ENCODE results near the gene ABCA1. TPM values are rescaled to one million over a fixed set of nuclear protein-coding genes. Genes with fewer than 3 reads are reported as not detected.
A peak's percentile ranks its signal among the peaks of the same experiment; 100 is the strongest.
"Not testable (repeated sequence)": the region's sequence is repeated elsewhere in the genome, so short reads cannot be mapped to it uniquely, and the experiment has no call there.

The ABCA1 gene
- 10 to 100 TPM in 1 of 3 donors, 1 to 10 TPM in 2; 1.9 to 10.8 (median 4.8) TPM for total RNA-seq
- total RNA-seq (2013), result 8.5 TPM

- Histone ChIP-seq H3K9me3 (ENCODE audit: control insufficient read depth, insufficient read depth, low read length) (no peaks in the 10 kb centered on the region), H3K4me3 (ENCODE audit: low read length) (peak within 1 kb of the TSS; percentile 53), H3K27ac (ENCODE audit: low read length) (no peak within 1 kb of the TSS), H3K27me3 (ENCODE audit: control insufficient read depth, insufficient read depth, low read length) (peaks cover 8% of the 10 kb centered on the region), H3K4me1 (ENCODE audit: control insufficient read depth, insufficient read depth, low read length) (peaks cover 26% of the 10 kb centered on the region), H3K36me3 (ENCODE audit: control insufficient read depth, insufficient read depth, low read length) (no peaks in the 10 kb centered on the region)
- intact Hi-C loops (cut with micrococcal nuclease), result loop anchor here (1.0 to 10.0 kb wide), 4 partner anchors 40 to 487 kb away; partner anchors contain the start of gene SLC44A1
- ATAC-seq, result peak; percentile 58 to 70 (median 61)
- Mint-ChIP-seq H3K4me3 (peak within 1 kb of the TSS; percentile 88), H3K4me1 (peaks cover 25 to 27% of the 10 kb centered on the region in 2 donors), H3K27me3 (ENCODE audit: low read depth in 2 of 2) (peaks cover 22 to 24% of the 10 kb centered on the region in 2 donors), H3K27ac (peak within 1 kb of the TSS in 1 of 2 donors; percentile 76), H3K36me3 (no peaks in the 10 kb centered on the region), H3K9me3 (no peaks in the 10 kb centered on the region)
- no peak for TF ChIP-seq CTCF (IDR thresholded peaks at IDR 0.05)
- 15% methylated on average over 51 of the region's 53 CpGs for WGBS (ENCODE audit: insufficient coverage)
- DNase-seq, result peak; percentile 35 to 84
These were observed at the start of gene ABCA1 for GRCh38 chr9:104927912-104928740. Gene ABCA1 (minus strand): TSS chr9:104928155. CDS start chr9:104903679, 24,476 bp downstream.

GRCh38 chr9:104977580-104977979 is 49.6 kb upstream of the ABCA1 start:
- H3K27ac ChIP-seq (ENCODE audit: low read length), result no peak overlapping the region
- Mint-ChIP-seq H3K4me1 (peaks cover 6 to 9% of the 10 kb centered on the region in 2 donors), H3K9me3 (no peaks in the 10 kb centered on the region), H3K36me3 (no peaks in the 10 kb centered on the region), H3K4me3 (no peak overlapping the region), H3K27ac (no peak overlapping the region), H3K27me3 (ENCODE audit: low read depth in 2 of 2) (peaks cover 22 to 33% of the 10 kb centered on the region in 2 donors)
- H3K9me3 ChIP-seq (ENCODE audit: control insufficient read depth, insufficient read depth, low read length), result no peaks in the 10 kb centered on the region
- H3K4me1 ChIP-seq (ENCODE audit: control insufficient read depth, insufficient read depth, low read length), result no peaks in the 10 kb centered on the region
- H3K27me3 ChIP-seq (ENCODE audit: control insufficient read depth, insufficient read depth, low read length), result no peaks in the 10 kb centered on the region
- no peak for TF ChIP-seq CTCF (IDR thresholded peaks at IDR 0.05)
- no peak for ATAC-seq
- no peak for DNase-seq
- H3K36me3 ChIP-seq (ENCODE audit: control insufficient read depth, insufficient read depth, low read length), result no peaks in the 10 kb centered on the region
- intact Hi-C loops (cut with micrococcal nuclease), result no loop called here
- no peak overlapping the region for H3K4me3 ChIP-seq (ENCODE audit: low read length)

GRCh38 chr9:104977168-104977567 is 49.2 kb upstream of the ABCA1 start:
- Mint-ChIP-seq H3K27ac (no peak overlapping the region), H3K4me1 (peaks cover 2 to 5% of the 10 kb centered on the region in 2 donors), H3K9me3 (no peaks in the 10 kb centered on the region), H3K36me3 (no peaks in the 10 kb centered on the region), H3K27me3 (ENCODE audit: low read depth in 2 of 2) (peaks cover 22 to 33% of the 10 kb centered on the region in 2 donors), H3K4me3 (no peak overlapping the region)
- Histone ChIP-seq H3K36me3 (ENCODE audit: control insufficient read depth, insufficient read depth, low read length) (no peaks in the 10 kb centered on the region), H3K27ac (ENCODE audit: low read length) (no peak overlapping the region), H3K4me1 (ENCODE audit: control insufficient read depth, insufficient read depth, low read length) (no peaks in the 10 kb centered on the region), H3K27me3 (ENCODE audit: control insufficient read depth, insufficient read depth, low read length) (no peaks in the 10 kb centered on the region), H3K4me3 (ENCODE audit: low read length) (no peak overlapping the region), H3K9me3 (ENCODE audit: control insufficient read depth, insufficient read depth, low read length) (no peaks in the 10 kb centered on the region)
- DNase-seq, result no peak
- TF ChIP-seq CTCF (IDR thresholded peaks at IDR 0.05), result no peak
- intact Hi-C loops (cut with micrococcal nuclease), result no loop called here
- 98% methylated on average over 5 of the region's 6 CpGs for WGBS (ENCODE audit: insufficient coverage)
- no peak for ATAC-seq

- H3K4me1 Mint-ChIP-seq; intact Hi-C loops (cut with micrococcal nuclease); DNase-seq; H3K36me3 ChIP-seq (ENCODE audit: control insufficient read depth, insufficient read depth, low read length); H3K27ac Mint-ChIP-seq; H3K4me3 Mint-ChIP-seq; H3K4me1 ChIP-seq (ENCODE audit: control insufficient read depth, insufficient read depth, low read length); H3K9me3 ChIP-seq (ENCODE audit: control insufficient read depth, insufficient read depth, low read length); H3K27me3 ChIP-seq (ENCODE audit: control insufficient read depth, insufficient read depth, low read length); H3K27ac ChIP-seq (ENCODE audit: low read length); H3K36me3 Mint-ChIP-seq; ATAC-seq; H3K9me3 Mint-ChIP-seq; H3K4me3 ChIP-seq (ENCODE audit: low read length): not testable (repeated sequence)
- WGBS (ENCODE audit: insufficient coverage), result 93% methylated on average over 9 of the region's 9 CpGs
- peaks cover 27 to 33% of the 10 kb centered on the region in 2 donors for H3K27me3 Mint-ChIP-seq (ENCODE audit: low read depth in 2 of 2)
These were observed 48.1 kb upstream of the ABCA1 start for GRCh38 chr9:104975966-104976595.

All from natural killer cell (primary cell).